ENCODE data around the gene ZSCAN23. TPM values are rescaled to one million over a fixed set of nuclear protein-coding genes. Genes with fewer than 3 reads are reported as not detected.

ZSCAN23 gene
- total RNA-seq, 5 donors from 2014 or later (not counting 1 experiment from before 2014, with no cell fraction given), result 1.3 to 3.5 (median 1.7) TPM

Other genes starting within 250 kb of the ZSCAN23 start
- gene ZSCAN9, start 218.2 kb downstream of the ZSCAN23 start, total RNA-seq, result 1 to 10 TPM; 1.5 to 4.2 (median 3.0) TPM
- gene ZKSCAN4, start 191.2 kb downstream of the ZSCAN23 start, total RNA-seq, result 10 to 100 TPM in 3 of 5 donors, 1 to 10 TPM in 2; 2.9 to 12.4 (median 10.1) TPM
- under 1 TPM in 1 of 5 donors, not detected in 4; 0.32 TPM for gene NKAPL, start 184.2 kb downstream of the ZSCAN23 start, total RNA-seq
- gene ZSCAN26, start 176.3 kb downstream of the ZSCAN23 start, total RNA-seq, result 10 to 100 TPM in 4 of 5 donors, 1 to 10 TPM in 1; 9.0 to 20.4 (median 19.2) TPM
- 1 to 10 TPM; 1.1 to 2.0 (median 1.2) TPM for gene PGBD1, start 161.9 kb downstream of the ZSCAN23 start, total RNA-seq
- gene ZSCAN31, start 107.3 kb downstream of the ZSCAN23 start, total RNA-seq, result 1 to 10 TPM in 3 of 5 donors, under 1 TPM in 2; 0.79 to 1.5 (median 1.1) TPM
- 10 to 100 TPM in 3 of 5 donors, 1 to 10 TPM in 2; 4.0 to 11.9 (median 10.5) TPM for gene ZKSCAN3, start 93.5 kb downstream of the ZSCAN23 start, total RNA-seq
- 1 to 10 TPM; 3.8 to 8.2 (median 6.8) TPM for gene ZSCAN12, start 43.7 kb downstream of the ZSCAN23 start, total RNA-seq
- gene GPX6, start 72.3 kb upstream of the ZSCAN23 start, total RNA-seq, result not detected
- gene GPX5, start 82.4 kb upstream of the ZSCAN23 start, total RNA-seq, result not detected

All from T-cell (primary cell).